Measurements from ENCODE around the gene RIN1.

- no peak for TF ChIP-seq TAF1 (IDR thresholded peaks at IDR 0.05; ENCODE audit: low read depth, low read length)
- no peak for TF ChIP-seq POLR2AphosphoS5 (IDR thresholded peaks at IDR 0.05; ENCODE audit: low read depth, low read length)
- TF ChIP-seq POLR2A (IDR thresholded peaks at IDR 0.05; ENCODE audit: low read depth, low read length): no peak
- TF ChIP-seq PAX5 (IDR thresholded peaks at IDR 0.05; ENCODE audit: insufficient read depth, low read length, severe bottlenecking): no peak
Measured at GRCh38 chr11:66285250-66285947, 50.8 kb downstream of the RIN1 start.
